NCI-H128 (cell line): ENCODE measurements around the gene TAF11L13.
"Not testable (repeated sequence)": the region's sequence is repeated elsewhere in the genome, so short reads cannot be mapped to it uniquely, and the experiment has no call there.

ENCODE experiments used
- DNase-seq: peaks from one replicate; lab custom pipeline; 2025; ENCODE audit not compliant: unreplicated experiment; lab: John Stamatoyannopoulos, UW

TAF11L13 gene

GRCh38 chr5:17631788-17632187, at the start of gene TAF11L13:
TAF11L13 (plus strand) TSS chr5:17632088.
- not testable (repeated sequence) for DNase-seq

- DNase-seq: not testable (repeated sequence)
Observed at GRCh38 chr5:17585658-17586057, 46.2 kb upstream of the TAF11L13 start, which contains the start of gene TAF11L7. TAF11L7 (minus strand) TSS chr5:17585758.

- not testable (repeated sequence) for DNase-seq
Observed at GRCh38 chr5:17590860-17591259, 41.0 kb upstream of the TAF11L13 start, which contains the start of gene TAF11L8. TAF11L8 (minus strand) TSS chr5:17590960.

GRCh38 chr5:17594255-17594654, 37.6 kb upstream of the TAF11L13 start, which contains the start of gene TAF11L9:
TAF11L9 (minus strand) TSS chr5:17594394.
- DNase-seq: not testable (repeated sequence)

GRCh38 chr5:17597728-17598127, 34.2 kb upstream of the TAF11L13 start, which contains the start of gene TAF11L10:
TAF11L10 (minus strand) TSS chr5:17597828.
- not testable (repeated sequence) for DNase-seq

- DNase-seq: not testable (repeated sequence)
Observed at GRCh38 chr5:17603880-17604279, 28.0 kb upstream of the TAF11L13 start, which contains the start of gene TAF11L11. TAF11L11 (plus strand) TSS chr5:17604183.

GRCh38 chr5:17604951-17605350, 26.9 kb upstream of the TAF11L13 start:
- no peak for DNase-seq

- DNase-seq: not testable (repeated sequence)
Observed at GRCh38 chr5:17607461-17607860, 24.4 kb upstream of the TAF11L13 start.

GRCh38 chr5:17610092-17610491, 21.8 kb upstream of the TAF11L13 start, which contains the start of gene TAF11L12:
TAF11L12 (plus strand) TSS chr5:17610392.
- DNase-seq: not testable (repeated sequence)

GRCh38 chr5:17614872-17615605, 16.8 kb upstream of the TAF11L13 start:
- no peak for DNase-seq

GRCh38 chr5:17619354-17619753, 12.5 kb upstream of the TAF11L13 start:
- no peak for DNase-seq

GRCh38 chr5:17620627-17621026, 11.3 kb upstream of the TAF11L13 start:
- no peak for DNase-seq

GRCh38 chr5:17625686-17626085, 6.2 kb upstream of the TAF11L13 start:
- no peak for DNase-seq

- no peak for DNase-seq
Observed at GRCh38 chr5:17634160-17634559, 2.3 kb downstream of the TAF11L13 start, which contains the start of gene TAF11L14. TAF11L14 (plus strand) TSS chr5:17634460.

- DNase-seq: not testable (repeated sequence)
Observed at GRCh38 chr5:17649232-17649631, 17.3 kb downstream of the TAF11L13 start.

- DNase-seq: not testable (repeated sequence)
Observed at GRCh38 chr5:17655201-17655759, 23.4 kb downstream of the TAF11L13 start.

- DNase-seq: no peak
Observed at GRCh38 chr5:17655921-17656320, 24.0 kb downstream of the TAF11L13 start.

GRCh38 chr5:17663182-17663581, 31.3 kb downstream of the TAF11L13 start:
- DNase-seq: no peak

- DNase-seq: no peak
Observed at GRCh38 chr5:17665836-17666235, 33.9 kb downstream of the TAF11L13 start.

- no peak for DNase-seq
Observed at GRCh38 chr5:17666726-17667235, 34.9 kb downstream of the TAF11L13 start.

GRCh38 chr5:17670353-17670752, 38.5 kb downstream of the TAF11L13 start:
- DNase-seq: no peak
